Lower leg skin (tissue), 3 donors: ENCODE measurements around the gene GPR161.

ENCODE experiments used
- CTCF ChIP-seq, 3 donors: fragments of 450-650 bp; IDR thresholded peaks; one replicate each; pipeline ENCODE4 v1.5.1; 2016; ENCODE audit warnings: antibody characterized with exemption in 3 of 3, mild to moderate bottlenecking in 3 of 3, moderate library complexity in 2 of 3
- POLR2A ChIP-seq, 2 donors: fragments of 450-650 bp; IDR thresholded peaks; one replicate each; pipeline ENCODE4 v1.6.1; 2016 to 2017; ENCODE audit warnings: antibody characterized with exemption in 2 of 2, mild to moderate bottlenecking in 1 of 2, moderate library complexity in 1 of 2

- TF ChIP-seq CTCF (IDR thresholded peaks at IDR 0.05) (no peak), POLR2A (IDR thresholded peaks at IDR 0.05) (no peak)
Measured at GRCh38 chr1:168098534-168099320, 38.0 kb downstream of the GPR161 start.
